Vagina (tissue), 2 donors: Measurements from ENCODE around the gene OGFRL1. TPM values are rescaled to one million over a fixed set of nuclear protein-coding genes. Genes with fewer than 3 reads are reported as not detected.

Experiments used
- DNase-seq, 2 donors: peaks; one replicate each; pipeline ENCODE4 v3.0.0-alpha.2; 2017; ENCODE audit errors: extremely low spot score in 2 of 2
- H3K27ac ChIP-seq: fragments of 200-600 bp; sonication (generic); one replicate; pipeline ENCODE4 v1.5.1; 2019
- H3K27me3 ChIP-seq: fragments of 200-600 bp; sonication (generic); one replicate; pipeline ENCODE4 v1.5.1; 2019
- H3K36me3 ChIP-seq, 2 donors: fragments of 200-600 bp; sonication (generic); one replicate each; pipeline ENCODE4 v1.5.1; 2017 to 2019
- H3K4me1 ChIP-seq: fragments of 200-600 bp; sonication (generic); one replicate; pipeline ENCODE4 v1.5.1; 2019
- H3K4me3 ChIP-seq, 2 donors: fragments of 200-600 bp; sonication (generic); 1 replicate in 1 of 2; 2 replicates in 1 of 2; pipeline ENCODE4 v1.5.1; 2016 to 2019
- H3K9me3 ChIP-seq: fragments of 200-600 bp; sonication (generic); one replicate; pipeline ENCODE4 v1.5.1; 2019
- CTCF ChIP-seq, 3 experiments: fragments of 450-650 bp in 2 of 3; fragments of 200-600 bp in 1 of 3; sonication (generic) in 1 of 3; IDR thresholded peaks; one replicate each; pipeline ENCODE4 v1.5.1; 2017 to 2019; ENCODE audit warnings: antibody characterized with exemption in 3 of 3, mild to moderate bottlenecking in 2 of 3, moderate library complexity in 2 of 3
- POLR2A ChIP-seq, 2 donors: fragments of 450-650 bp; IDR thresholded peaks; one replicate each; pipeline ENCODE4 v1.6.1; 2017; ENCODE audit warnings: antibody characterized with exemption in 2 of 2, mild to moderate bottlenecking in 2 of 2, moderate library complexity in 2 of 2
- POLR2AphosphoS5 ChIP-seq, 2 donors: sonication (generic); formaldehyde crosslinking; IDR thresholded peaks; one replicate each; pipeline ENCODE4 v1.9.0; 2017; ENCODE audit warnings: antibody characterized with exemption in 2 of 2, mild to moderate bottlenecking in 2 of 2, low read depth in 1 of 2; ENCODE audit not compliant: insufficient read depth in 1 of 2
- intact Hi-C: fragments of 100-400 bp; cut with DNase I; formaldehyde crosslinking; loops from one replicate; pipeline ENCODE4 v1.15.1; 2023
- total RNA-seq: library from RNA; depleted of rRNA; stranded (reverse); fragments of >200 nt; gene quantifications from one replicate; pipeline ENCODE4 v1.2.3, GENCODE V29; 2016

Gene OGFRL1
- total RNA-seq, 1 donor from 2014 or later: 34.1 TPM

DNA sequence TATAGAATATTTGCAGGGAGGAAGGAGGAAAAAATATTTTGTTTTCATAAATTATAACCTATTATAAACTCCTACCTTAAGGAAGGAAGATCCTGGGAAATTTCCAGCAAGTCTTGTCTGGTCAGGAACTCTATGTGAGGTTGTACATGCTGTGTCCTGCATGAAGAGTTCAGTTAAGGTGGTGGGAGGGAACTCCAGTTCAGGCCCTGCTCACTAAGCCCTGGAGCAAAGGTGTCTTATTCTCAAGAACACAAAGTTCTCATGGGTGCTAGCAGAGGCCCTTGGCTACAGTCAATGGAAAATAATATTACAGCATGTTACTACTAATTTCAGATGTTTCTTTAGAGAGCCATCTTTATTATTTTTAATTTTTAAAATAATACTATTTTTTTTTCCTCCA lies 3.8 kb upstream of the OGFRL1 start:
- H3K27ac ChIP-seq: no peak overlapping the region
- no peaks in the 10 kb centered on the region for H3K9me3 ChIP-seq
- intact Hi-C loops: no loop called here
- no peak for DNase-seq
- H3K4me3 ChIP-seq: no peak overlapping the region
- no peaks in the 10 kb centered on the region for H3K36me3 ChIP-seq
- TF ChIP-seq POLR2AphosphoS5 (IDR thresholded peaks at IDR 0.05; ENCODE audit: insufficient read depth in 1 of 2, low read depth in 1 of 2) (no peak), POLR2A (IDR thresholded peaks at IDR 0.05) (no peak), CTCF (IDR thresholded peaks at IDR 0.05) (no peak)
- H3K4me1 ChIP-seq: peaks cover 27% of the 10 kb centered on the region
- H3K27me3 ChIP-seq: no peaks in the 10 kb centered on the region

- Histone ChIP-seq H3K27me3 (no peaks in the 10 kb centered on the region), H3K4me1 (peaks cover 46% of the 10 kb centered on the region), H3K36me3 (no peaks in the 10 kb centered on the region), H3K4me3 (no peak overlapping the region), H3K27ac (peak overlapping the region; percentile 98), H3K9me3 (no peaks in the 10 kb centered on the region)
- intact Hi-C loops: no loop called here
- TF ChIP-seq CTCF (IDR thresholded peaks at IDR 0.05) (no peak), POLR2AphosphoS5 (IDR thresholded peaks at IDR 0.05; ENCODE audit: insufficient read depth in 1 of 2, low read depth in 1 of 2) (peak; percentile 28 to 43), POLR2A (IDR thresholded peaks at IDR 0.05) (no peak)
- no peak for DNase-seq
Measured at GRCh38 chr6:71287038-71287437, 1.6 kb upstream of the OGFRL1 start.

GRCh38 chr6:71287926-71288227 lies 734 bp upstream of the OGFRL1 start:
- H3K27me3 ChIP-seq: no peaks in the 10 kb centered on the region
- peak overlapping the region; percentile 98 for H3K27ac ChIP-seq
- no peaks in the 10 kb centered on the region for H3K36me3 ChIP-seq
- TF ChIP-seq POLR2AphosphoS5 (IDR thresholded peaks at IDR 0.05; ENCODE audit: insufficient read depth in 1 of 2, low read depth in 1 of 2) (no peak), CTCF (IDR thresholded peaks at IDR 0.05) (no peak), POLR2A (IDR thresholded peaks at IDR 0.05) (no peak)
- no peaks in the 10 kb centered on the region for H3K9me3 ChIP-seq
- DNase-seq: no peak
- H3K4me1 ChIP-seq: peaks cover 54% of the 10 kb centered on the region
- intact Hi-C loops: no loop called here
- H3K4me3 ChIP-seq: peak overlapping the region; percentile 77 to 94

DNA sequence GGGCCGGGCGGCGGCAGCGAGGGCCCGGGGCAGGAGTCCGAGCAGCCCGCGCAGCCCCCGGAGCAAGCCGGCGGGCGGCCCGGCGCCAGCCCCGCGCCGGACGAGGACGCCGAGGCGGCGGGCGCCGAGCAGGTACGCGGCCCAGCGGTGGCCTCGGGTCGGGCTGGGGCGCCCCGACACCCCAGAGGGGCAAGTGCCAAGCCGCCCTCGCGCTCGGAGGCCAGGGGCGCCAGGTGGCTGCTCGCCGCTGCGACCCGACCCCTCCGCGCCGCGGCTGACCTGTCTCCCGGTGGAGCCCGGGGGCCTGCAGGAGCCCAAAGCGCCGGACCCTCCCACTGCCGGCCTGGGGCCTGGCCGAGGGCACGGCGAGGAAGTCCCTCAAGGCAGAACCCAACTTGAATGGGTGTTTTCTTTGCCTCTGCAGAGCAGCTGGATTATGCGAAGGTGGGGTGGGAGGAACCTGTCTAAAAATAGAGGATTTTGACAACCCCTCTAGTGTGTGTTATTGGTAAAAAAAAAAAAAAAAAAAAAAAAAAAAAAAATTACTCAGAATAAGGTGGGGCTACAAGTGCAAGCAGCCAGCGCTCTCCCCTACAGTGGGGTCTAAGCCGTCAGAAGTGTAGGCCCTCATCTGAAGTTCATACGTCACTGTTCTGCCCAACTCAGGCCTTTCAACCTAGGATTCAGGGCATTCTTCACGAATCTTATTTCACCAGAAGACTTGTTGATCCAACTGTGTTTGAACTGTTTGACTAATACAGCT lies 609 bp downstream of the OGFRL1 start:
- Histone ChIP-seq H3K4me1 (peaks cover 66% of the 10 kb centered on the region), H3K27me3 (no peaks in the 10 kb centered on the region), H3K36me3 (no peaks in the 10 kb centered on the region), H3K9me3 (no peaks in the 10 kb centered on the region), H3K27ac (peak overlapping the region; percentile 98), H3K4me3 (peak overlapping the region; percentile 77 to 94)
- TF ChIP-seq POLR2A (IDR thresholded peaks at IDR 0.05) (no peak), POLR2AphosphoS5 (IDR thresholded peaks at IDR 0.05; ENCODE audit: insufficient read depth in 1 of 2, low read depth in 1 of 2) (no peak), CTCF (IDR thresholded peaks at IDR 0.05) (no peak)
- intact Hi-C loops: no loop called here
- no peak for DNase-seq

DNA sequence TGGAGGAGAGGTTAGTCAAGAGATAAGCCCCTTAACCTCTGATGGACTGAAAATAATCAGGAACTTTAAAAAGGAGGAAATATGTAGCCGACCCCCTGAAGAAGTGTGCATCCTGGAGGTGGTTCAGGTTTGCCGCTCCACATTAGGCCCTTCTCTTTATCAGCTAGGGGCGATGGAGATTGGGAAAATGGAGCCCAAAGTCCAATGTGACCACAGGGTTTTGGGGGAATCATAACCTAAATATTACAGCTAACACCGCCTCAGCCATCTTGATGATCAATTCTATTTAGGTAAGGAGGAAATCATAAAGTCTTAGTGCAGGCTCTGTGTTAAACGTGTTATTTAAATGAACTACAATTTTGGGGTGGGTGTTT lies 1.2 kb downstream of the OGFRL1 start:
- no peaks in the 10 kb centered on the region for H3K27me3 ChIP-seq
- peak overlapping the region; percentile 77 to 94 for H3K4me3 ChIP-seq
- H3K4me1 ChIP-seq: peaks cover 71% of the 10 kb centered on the region
- H3K27ac ChIP-seq: peak overlapping the region; percentile 29
- H3K36me3 ChIP-seq: no peaks in the 10 kb centered on the region
- DNase-seq: no peak
- no peaks in the 10 kb centered on the region for H3K9me3 ChIP-seq
- intact Hi-C loops: no loop called here
- TF ChIP-seq POLR2A (IDR thresholded peaks at IDR 0.05) (no peak), POLR2AphosphoS5 (IDR thresholded peaks at IDR 0.05; ENCODE audit: insufficient read depth in 1 of 2, low read depth in 1 of 2) (no peak), CTCF (IDR thresholded peaks at IDR 0.05) (no peak)
